ENCODE results near the gene PHPT1. TPM values are rescaled to one million over a fixed set of nuclear protein-coding genes. Genes with fewer than 3 reads are reported as not detected.
"Not testable (repeated sequence)": the region's sequence is repeated elsewhere in the genome, so short reads cannot be mapped to it uniquely, and the experiment has no call there.

Gene PHPT1
- total RNA-seq, 2 donors from 2014 or later = 140 to 154 TPM

DNA sequence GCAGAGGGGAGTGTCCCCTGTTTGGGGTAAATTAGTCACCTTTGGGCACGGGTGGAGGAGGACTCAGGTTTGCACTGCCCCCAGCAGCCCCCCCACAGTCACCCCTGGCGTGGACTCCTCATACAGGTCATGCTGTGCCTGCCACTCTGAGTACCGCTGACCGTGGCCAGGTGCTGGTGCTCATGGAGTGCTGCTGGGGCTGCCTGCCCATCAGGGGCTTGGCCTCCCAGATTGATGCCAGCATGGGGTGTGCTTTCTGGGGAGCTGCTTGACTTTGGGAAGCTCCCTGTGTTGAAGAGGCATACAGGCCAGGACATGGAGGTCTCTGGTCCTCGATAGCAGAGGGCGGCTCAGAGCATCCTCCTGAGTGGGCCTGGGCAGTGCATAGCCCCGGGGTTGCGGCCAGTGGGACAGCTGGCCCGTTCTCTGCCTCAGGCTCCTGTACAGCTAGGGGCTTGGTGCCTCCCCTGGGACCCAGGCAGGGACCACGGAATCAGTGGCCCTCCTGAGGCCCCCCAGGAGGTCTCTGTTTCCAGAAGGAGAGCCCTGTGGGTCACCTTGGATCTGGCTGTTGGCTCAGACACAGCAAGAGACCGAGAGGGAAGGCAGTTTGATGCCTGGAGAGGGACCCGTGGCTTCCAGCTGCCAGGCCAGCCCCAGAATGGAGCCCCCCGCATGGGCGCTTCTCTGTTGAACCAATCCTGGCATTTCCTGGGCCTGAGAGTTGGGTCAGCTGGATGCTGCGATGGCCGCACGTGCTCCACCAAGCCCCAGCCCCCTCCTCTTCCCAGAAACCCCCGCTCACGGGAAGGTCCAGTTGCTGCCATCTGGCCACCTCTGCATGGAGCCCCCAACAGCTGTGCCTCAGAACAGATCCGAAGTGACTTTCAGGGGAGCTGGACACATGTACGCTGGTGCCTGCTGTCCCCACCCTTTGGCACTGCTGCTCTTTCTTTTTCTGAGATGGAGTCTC is 13.0 kb upstream of the PHPT1 start:
- H3K36me3 ChIP-seq = peaks cover 35% of the 10 kb centered on the region
- H3K27ac ChIP-seq = no peak overlapping the region
- H3K4me3 ChIP-seq = no peak overlapping the region
- peaks cover 0 to 12% of the 10 kb centered on the region in 2 donors for H3K4me1 ChIP-seq
- H3K27me3 ChIP-seq = no peaks in the 10 kb centered on the region
- TF ChIP-seq, protein P1, sequence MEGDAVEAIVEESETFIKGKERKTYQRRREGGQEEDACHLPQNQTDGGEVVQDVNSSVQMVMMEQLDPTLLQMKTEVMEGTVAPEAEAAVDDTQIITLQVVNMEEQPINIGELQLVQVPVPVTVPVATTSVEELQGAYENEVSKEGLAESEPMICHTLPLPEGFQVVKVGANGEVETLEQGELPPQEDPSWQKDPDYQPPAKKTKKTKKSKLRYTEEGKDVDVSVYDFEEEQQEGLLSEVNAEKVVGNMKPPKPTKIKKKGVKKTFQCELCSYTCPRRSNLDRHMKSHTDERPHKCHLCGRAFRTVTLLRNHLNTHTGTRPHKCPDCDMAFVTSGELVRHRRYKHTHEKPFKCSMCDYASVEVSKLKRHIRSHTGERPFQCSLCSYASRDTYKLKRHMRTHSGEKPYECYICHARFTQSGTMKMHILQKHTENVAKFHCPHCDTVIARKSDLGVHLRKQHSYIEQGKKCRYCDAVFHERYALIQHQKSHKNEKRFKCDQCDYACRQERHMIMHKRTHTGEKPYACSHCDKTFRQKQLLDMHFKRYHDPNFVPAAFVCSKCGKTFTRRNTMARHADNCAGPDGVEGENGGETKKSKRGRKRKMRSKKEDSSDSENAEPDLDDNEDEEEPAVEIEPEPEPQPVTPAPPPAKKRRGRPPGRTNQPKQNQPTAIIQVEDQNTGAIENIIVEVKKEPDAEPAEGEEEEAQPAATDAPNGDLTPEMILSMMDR (IDR thresholded peaks at IDR 0.05) = no peak
- no peak for DNase-seq (ENCODE audit: low spot score)
- no peaks in the 10 kb centered on the region for H3K9me3 ChIP-seq

DNA sequence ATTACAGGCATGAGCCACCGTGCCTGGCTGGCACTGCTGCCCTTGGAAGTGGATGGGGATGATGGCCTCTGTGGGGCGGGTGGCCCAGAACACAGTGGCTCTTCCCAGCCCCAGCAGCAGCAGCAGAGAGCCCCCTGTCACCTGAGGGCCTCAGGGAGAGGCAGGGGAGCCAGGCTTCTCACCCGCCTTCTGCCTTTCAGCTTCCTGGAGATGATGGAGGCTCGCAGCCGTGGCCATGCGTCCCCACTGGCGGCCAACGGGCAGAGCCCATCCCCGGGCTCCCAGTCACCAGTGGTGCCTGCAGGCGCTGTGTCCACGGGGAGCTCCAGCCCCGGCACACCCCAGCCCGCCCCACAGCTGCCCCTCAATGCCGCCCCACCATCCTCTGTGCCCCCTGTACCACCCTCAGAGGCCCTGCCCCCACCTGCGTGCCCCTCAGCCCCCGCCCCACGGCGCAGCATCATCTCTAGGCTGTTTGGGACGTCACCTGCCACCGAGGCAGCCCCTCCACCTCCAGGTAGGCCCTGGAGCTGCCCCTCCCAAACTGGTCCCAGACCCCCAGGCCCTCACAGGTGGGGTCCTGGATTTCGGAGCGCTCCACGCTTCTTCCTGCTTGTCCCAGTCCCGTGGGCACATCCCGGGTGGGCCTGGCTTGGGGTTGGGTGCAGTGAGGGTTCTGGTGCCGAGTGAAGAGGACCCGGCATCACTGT is 11.9 kb upstream of the PHPT1 start:
- Histone ChIP-seq H3K4me1 (peaks cover 0 to 22% of the 10 kb centered on the region in 2 donors), H3K27me3 (no peaks in the 10 kb centered on the region), H3K9me3 (no peaks in the 10 kb centered on the region), H3K27ac (no peak overlapping the region), H3K4me3 (no peak overlapping the region), H3K36me3 (peaks cover 24% of the 10 kb centered on the region)
- TF ChIP-seq, protein P1 (IDR thresholded peaks at IDR 0.05) = no peak
- DNase-seq (ENCODE audit: low spot score) = no peak

DNA sequence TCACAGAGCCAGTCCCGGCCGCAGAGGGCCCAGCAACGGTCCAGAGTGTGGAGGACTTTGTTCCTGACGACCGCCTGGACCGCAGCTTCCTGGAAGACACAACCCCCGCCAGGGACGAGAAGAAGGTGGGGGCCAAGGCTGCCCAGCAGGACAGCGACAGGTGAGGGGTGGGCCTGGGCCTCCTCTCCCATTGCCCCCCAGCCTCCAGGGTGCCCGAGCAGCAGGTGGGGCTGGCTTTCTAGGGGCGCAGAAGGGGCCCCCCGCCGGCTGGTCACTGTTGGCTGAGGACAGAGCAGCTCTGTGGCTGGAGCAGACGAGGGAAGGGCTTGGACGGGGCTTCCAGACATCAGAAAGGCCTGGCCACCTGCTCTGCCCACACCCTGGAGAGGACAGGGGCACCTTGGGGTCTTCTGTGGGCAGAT is 11.3 kb upstream of the PHPT1 start:
- not testable (repeated sequence) for H3K27ac ChIP-seq; H3K4me3 ChIP-seq; H3K9me3 ChIP-seq; DNase-seq (ENCODE audit: low spot score); H3K27me3 ChIP-seq
- Histone ChIP-seq H3K36me3 (peaks cover 20% of the 10 kb centered on the region), H3K4me1 (peaks cover 0 to 28% of the 10 kb centered on the region in 2 donors)

DNA sequence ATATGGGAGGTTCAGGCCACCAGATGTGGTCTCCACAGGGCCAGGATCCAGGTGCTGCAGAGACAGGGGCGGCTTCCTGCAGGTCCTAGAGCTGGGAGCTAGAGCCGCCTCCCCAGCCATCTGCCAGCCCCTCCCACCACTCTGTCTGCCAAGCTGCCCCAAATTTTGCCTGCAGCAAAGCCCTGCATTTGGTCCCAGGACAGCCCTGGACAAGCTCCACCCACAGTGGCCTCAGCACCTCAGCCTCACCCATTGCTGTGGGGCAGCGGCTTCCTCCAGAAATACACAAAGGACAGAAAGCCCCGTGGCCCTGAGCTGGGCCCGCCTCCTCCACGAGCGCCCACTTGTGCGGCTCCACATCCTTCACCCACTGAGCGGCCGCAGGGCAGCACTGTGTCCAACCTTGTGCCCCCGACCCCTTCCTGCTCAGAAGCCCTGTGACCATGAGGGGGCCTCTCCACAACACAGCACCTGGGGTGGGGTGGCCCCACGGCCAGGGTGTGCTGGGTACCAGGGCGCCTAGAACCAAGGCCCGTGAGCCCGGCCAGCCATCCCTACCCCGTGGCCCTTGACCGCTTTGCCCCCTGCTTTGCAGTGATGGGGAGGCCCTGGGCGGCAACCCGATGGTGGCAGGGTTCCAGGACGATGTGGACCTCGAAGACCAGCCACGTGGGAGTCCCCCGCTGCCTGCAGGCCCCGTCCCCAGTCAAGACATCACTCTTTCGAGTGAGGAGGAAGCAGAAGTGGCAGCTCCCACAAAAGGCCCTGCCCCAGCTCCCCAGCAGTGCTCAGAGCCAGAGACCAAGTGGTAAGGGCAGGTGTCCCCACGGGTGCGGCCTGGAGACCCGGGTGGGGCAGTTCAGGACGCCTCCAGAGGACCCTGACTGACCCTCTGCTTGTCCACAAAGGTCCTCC is 10.6 kb upstream of the PHPT1 start:
- Histone ChIP-seq H3K27me3 (no peaks in the 10 kb centered on the region), H3K36me3 (peaks cover 20% of the 10 kb centered on the region), H3K4me1 (peaks cover 0 to 35% of the 10 kb centered on the region in 2 donors), H3K4me3 (no peak overlapping the region), H3K27ac (no peak overlapping the region), H3K9me3 (no peaks in the 10 kb centered on the region)
- TF ChIP-seq, protein P1 (IDR thresholded peaks at IDR 0.05) = no peak
- DNase-seq (ENCODE audit: low spot score) = no peak

DNA sequence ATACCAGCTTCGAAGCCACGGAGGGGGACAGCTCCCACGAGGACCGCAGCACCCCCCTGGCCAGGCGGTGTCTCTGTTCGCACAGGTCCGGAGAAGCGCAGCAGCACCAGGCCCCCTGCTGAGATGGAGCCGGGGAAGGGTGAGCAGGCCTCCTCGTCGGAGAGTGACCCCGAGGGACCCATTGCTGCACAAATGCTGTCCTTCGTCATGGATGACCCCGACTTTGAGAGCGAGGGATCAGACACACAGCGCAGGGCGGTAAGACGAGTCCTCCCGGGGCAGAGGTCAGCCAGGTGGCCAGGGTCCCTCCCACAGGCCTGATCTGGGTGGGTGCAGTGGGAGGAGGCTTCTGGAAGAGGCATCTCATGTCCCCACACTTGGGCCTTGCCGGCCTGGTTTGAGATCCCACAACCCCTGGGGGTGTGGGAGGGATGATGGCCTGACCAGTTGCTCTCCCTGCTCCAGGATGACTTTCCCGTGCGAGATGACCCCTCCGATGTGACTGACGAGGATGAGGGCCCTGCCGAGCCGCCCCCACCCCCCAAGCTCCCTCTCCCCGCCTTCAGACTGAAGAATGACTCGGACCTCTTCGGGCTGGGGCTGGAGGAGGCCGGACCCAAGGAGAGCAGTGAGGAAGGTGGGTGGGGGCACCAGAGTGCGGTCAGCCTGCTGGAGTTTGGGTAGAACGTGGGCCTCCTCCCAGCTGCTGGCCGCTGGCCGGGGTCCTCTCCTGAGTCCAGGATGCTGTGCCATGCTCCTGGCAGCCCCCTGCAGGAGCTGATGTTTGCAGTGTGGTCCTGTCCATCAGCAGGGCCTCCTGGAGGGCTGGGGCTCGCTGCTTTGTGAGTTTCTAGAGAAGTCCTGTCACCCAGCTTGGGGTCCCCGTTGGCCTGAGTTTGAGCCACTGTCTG is 9.7 kb upstream of the PHPT1 start:
- DNase-seq (ENCODE audit: low spot score) = no peak
- Histone ChIP-seq H3K9me3 (no peaks in the 10 kb centered on the region), H3K4me1 (peaks cover 0 to 44% of the 10 kb centered on the region in 2 donors), H3K27ac (no peak overlapping the region), H3K36me3 (peaks cover 20% of the 10 kb centered on the region), H3K4me3 (no peak overlapping the region), H3K27me3 (no peaks in the 10 kb centered on the region)
- TF ChIP-seq, protein P1 (IDR thresholded peaks at IDR 0.05) = no peak

Data from right atrium auricular region (tissue), 2 donors.